Inflammatory macrophage treated with lipopolysaccharide for 4 hours (primary cell): ENCODE data around the gene ULK1.
A peak's percentile ranks its signal among the peaks of the same experiment; 100 is the strongest.
"Not testable (repeated sequence)": the region's sequence is repeated elsewhere in the genome, so short reads cannot be mapped to it uniquely, and the experiment has no call there.

Experiments
- DNase-seq: peaks from one replicate; pipeline ENCODE4 v3.0.0-alpha.2; 2020

Gene ULK1

DNA sequence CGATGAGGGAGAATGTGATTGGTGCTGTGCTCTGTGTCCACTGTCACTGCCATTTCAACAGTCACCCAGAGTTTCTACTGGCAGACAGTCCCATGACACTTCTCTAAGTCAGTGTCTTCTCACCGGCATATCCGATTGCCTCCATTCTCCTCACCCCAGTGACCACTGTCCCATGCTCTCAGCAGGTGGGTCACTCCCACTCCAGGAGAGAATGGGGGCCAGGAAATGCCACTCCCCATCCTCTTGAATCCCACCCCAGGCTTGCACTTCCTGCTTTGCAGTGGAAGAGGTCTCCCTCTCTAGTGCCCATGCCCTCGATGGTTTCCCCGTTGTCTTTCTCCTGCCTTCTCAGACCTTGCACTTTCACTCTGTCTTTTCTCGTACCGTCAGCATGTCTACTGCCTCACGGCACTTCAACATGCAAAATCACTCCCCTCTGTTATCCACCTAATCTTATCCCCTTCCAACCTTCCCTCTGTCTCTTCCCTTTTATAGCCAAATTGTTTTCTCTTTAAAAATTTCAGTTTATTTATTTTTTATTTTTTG, 53.1 kb downstream of the ULK1 start:
- no peak for DNase-seq

DNA sequence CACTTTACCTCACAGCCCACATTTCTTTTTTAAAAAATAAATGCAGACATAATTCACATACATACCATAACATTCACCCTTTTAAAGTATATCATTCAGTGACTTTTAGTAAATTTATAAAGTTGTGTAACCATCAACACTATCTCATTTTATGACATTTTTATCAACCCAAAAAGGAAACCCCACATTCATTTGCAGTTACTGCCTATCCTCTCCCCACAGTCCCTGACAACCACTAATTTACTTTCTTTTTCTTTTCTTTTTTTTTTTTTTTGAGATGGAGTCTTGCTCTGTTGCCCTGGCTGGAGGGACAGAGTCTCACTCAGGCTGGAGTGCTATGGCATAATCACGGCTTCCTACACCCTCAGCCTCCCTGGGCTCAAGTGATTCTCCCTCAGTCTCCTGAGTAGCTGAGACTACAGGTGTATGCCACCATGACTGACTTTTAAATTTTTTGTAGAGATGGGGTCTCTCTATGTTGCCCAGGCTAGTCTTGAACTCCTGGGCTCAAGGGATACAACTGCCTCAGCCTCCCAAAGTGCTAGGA, 53.8 kb downstream of the ULK1 start:
- no peak for DNase-seq

DNA sequence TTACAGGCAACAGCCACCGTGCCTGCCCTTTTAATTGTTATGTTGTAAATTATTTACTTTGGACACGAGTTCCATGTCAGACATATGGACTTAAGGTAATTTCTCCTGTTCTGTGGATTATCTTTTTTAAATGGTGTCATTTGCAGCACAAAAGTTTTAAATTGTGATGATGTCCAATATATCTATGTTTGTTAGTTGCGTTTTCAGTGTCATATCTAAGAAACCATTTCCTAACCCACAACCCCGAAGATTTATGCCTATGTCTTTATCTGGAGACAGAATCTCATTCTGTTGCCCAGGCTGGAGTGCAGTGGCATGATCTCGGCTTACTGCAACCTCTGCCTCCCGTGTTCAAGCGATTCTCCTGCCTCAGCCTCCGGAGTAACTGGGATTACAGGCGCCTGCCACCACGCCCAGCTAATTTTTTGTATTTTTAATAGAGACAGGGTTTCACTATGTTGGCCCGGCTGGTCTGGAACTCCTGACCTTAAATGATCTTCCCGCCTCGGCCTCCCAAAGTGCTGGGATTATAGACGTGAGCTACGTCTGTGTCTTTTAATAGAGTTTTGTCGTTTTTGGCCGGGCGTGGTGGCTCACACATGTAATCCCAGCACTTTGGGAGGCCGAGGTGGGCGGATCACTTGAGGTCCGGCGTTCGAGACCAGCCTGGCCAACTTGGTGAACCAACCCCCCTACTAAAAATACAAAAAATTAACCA, 54.5 kb downstream of the ULK1 start:
- not testable (repeated sequence) for DNase-seq

DNA sequence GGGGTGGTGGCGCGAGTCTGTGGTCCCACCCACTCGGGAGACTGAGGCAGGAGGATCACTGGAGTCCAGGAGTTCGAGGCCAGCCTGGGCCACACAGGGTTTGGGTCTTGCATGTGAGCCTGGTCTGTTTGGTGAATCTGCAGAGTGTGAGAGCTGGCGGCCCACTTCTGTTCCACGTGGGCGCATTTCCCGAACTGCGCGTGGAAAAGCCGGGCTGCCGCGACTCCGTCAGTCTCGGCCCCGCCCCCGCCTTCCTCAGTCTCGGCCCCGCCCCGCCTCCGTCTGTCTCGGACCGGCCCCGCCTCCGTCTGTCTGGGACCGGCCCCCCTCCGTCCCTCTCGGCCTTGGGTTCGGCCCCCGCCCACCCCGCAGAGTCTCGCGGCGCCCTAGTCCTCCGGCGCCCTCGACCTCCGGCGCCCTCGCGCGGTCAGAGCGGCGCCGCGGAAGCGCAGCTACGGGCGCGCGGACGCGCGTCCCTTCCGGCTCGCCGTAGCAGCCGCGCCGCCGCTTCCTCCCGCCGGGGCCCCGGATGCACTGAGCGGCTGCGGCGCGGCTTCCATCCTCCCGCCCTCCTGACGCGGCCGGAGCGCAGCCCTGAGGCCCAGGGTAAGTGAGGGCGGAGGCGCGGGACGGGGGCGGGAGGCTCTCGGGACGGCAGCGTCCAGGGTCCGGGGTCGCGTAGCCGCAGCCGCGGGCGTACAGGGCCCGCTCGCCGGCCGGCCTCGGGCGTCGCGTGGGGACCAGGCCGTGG, 55.2 kb downstream of the ULK1 start, which contains the start of gene EP400:
Gene EP400 (plus strand): TSS at position 512 of the 751 bp plus-strand sequence. CDS start 10,678 bp downstream, outside the sequence.
- peak; percentile 97 for DNase-seq

DNA sequence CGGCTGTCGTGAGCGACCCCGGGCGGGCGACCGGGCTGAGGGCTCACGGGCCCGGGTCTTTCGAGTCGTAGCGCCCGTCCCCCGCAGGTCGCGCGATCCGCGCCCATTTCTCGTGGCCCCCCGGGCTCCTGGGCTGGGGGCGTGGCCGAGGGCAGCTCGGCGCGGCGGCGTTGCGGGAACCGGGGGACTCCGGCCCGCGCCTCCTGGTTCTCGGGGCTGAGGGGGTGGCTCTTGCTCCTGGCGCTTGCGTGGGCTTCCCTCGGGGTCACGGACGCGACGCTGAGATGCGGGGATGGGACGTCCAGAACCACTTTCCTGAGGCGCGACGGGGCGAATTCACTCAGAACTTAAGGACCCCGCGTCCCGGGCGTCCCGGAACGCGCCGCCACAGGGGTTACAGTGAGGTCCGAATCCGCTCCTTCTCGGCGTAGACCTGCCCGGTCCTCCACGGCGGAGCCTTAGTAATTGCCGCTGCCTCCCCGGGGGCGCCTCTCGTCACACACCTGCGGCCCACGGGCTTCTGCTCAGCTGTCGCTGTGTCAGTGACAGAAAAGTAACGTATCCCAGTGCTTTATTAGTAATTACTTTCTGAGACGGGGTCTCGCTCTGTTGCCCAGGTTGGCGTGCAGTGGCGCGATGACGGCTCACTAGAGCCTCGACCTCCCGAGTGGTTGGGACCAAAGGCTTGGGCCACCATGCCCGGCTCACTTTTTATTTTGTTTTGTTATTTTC, 55.9 kb downstream of the ULK1 start:
- DNase-seq: no peak

DNA sequence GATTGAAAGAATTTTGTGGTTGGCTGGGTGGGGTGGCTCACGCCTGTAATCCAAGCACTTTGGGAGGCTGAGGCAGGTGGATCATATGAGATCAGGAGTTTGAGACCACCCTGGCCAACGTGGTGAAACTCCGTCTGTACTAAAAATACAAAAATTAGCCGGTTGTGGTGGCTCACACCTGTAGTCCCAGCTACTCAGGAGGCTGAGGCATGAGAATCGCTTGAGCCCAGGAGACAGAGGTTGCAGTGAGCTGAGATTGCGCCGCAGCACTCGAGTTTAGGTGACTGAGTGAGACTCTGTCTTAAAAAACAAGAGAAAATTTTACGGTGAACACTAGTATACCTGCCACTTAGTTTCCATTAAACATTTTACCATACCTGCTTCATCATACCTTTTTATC, 59.4 kb downstream of the ULK1 start:
- not testable (repeated sequence) for DNase-seq

DNA sequence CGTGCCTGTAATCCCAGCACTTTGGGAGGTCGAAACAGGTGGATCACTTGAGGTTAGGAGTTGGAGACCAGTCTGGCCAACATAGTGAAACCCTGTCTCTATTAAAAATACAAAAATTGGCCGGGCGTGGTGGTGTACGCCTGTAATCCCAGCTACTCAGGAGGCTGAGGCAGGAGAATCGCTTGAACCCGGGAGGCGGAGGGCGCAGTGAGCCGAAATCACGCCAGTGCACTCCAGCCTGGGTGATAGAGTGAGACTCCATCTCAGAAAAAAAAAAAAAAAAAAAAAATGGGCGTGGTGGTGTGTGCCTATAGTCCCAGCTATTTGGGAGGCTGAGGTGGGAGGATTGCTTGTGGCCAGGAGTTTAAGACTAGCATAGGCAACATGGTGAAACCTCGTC, 60.0 kb downstream of the ULK1 start:
- DNase-seq: not testable (repeated sequence)

DNA sequence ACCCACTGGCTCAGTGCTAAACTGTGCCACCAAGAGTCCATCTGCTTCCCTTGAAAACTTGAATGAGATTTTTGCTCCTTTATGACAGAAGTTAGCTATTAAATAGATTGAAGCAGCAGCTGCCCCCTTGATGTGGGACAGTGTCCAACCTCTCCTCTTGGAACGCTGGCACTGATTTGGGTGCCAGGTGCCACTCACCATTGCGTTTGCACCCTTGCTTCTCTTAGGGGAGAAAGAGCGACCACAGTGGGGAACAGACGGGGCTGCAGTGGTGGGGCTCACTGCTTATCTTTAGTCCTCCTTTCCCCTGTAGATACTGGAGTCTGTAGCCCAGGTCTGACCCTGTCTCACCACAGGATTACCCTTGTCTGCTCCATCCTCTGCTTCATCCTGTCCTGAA, 64.7 kb downstream of the ULK1 start:
- no peak for DNase-seq

DNA sequence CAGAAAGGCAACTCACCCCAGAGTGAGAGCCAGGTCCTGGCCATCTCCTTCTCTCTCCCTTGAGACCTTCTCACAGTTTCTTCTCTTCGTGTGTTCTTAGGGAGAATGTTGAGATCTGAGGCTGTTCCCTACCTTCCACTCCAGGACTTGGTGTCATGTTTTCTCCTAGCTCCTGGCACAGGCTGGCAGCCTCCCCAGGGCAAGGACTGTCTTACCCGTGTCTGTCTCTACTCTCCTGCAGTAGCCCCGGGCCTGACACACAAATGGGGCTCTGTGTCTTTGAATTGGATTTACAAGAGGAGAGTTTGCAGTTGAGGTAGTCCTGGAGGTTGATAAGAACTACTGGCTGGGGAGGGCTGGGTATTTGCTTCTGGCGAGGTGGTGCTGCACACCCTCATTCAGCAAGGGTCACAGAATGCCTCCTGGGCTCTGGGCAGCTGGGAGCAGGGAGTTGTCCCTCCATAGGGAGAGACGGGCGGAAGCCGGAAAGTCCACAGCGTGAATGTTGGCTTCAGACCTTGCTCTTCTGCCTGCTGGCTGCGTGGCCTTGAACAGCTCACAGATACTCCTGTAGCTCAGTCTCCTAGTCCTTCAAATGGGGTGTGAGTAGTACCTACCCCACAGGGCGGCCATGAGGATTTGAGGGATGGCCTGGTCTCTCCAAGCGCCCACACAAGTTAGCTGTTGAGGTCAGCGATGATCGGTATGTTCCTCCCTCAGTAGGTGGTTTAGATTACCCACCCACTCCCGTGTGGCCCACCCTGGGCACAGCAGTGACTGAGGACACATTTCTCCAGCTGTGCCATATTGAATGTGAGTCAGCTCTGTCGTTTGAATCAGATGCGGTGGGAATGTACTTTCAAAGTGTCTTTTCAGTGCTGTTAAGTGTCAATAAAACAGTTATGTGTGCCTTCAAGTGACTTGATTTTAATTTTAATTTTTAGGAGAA, 65.5 kb downstream of the ULK1 start:
- DNase-seq: no peak

DNA sequence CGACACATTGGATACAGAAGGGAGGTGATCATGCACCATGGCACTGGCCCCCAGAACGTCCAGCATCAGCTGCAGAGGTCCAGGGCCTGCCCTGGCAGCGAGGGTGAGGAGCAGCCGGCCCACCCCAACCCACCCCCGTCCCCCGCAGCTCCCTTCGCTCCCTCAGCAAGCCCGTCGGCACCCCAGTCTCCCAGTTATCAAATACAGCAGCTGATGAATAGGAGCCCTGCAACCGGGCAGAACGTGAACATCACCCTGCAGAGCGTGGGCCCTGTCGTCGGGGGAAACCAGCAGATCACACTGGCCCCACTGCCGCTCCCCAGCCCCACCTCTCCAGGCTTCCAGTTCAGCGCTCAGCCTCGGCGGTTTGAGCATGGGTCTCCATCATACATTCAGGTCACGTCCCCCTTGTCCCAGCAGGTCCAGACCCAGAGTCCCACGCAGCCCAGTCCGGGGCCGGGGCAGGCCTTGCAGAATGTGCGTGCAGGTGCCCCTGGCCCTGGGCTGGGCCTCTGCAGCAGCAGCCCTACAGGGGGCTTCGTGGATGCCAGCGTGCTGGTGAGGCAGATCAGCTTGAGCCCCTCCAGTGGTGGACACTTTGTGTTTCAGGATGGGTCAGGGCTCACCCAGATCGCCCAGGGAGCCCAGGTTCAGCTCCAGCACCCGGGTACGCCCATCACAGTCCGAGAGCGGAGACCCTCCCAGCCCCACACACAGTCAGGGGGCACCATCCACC, 66.3 kb downstream of the ULK1 start:
- DNase-seq: not testable (repeated sequence)

DNA sequence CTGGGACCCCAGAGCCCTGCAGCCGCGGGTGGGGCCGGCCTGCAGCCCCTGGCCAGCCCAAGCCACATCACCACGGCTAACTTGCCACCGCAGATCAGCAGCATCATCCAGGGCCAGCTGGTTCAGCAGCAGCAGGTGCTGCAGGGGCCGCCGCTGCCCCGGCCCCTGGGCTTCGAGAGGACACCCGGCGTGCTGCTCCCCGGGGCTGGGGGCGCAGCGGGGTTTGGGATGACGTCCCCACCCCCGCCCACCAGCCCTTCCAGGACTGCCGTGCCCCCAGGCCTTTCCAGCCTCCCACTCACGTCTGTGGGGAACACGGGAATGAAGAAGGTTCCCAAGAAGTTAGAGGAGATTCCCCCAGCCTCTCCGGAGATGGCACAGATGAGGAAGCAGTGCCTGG, 66.9 kb downstream of the ULK1 start:
- DNase-seq: not testable (repeated sequence)

DNA sequence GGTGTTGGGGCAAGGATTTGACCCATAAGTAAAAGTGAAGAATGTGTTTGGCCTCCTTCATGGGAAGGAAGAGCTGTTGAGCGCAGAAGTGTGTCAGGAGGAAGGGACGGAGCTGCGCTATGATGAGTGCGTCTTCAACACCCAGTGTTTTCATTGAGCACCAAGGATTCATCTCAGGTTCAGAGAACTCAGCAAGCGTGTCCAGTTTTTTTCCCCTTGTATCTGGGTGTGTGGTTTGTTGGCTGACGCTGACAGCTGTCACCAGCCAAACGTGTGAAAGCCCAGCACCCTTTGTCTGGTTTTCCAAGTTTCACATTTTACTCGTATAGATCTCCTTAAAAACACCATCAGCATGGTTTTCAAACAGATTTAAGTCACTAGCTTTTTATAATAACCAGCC, 67.6 kb downstream of the ULK1 start:
- DNase-seq: no peak

DNA sequence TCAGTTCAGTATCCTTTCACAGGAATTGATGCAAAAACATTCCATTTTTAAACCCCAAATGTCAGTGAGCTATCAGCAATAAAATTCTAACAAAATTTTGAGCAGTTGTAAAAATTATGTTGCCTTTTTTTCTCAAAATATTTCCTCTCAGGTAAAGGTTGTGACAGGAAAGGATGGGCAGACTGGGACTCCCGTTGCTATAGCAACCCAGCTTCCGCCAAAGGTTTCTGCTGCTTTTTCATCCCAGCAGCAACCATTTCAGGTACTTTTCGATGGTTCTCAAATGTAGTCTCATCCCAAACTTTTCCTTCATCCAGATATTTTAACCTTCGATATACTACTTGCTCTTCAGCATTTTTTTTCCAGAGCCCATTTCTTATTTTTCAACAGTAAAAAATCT, 69.0 kb downstream of the ULK1 start:
- DNase-seq: no peak

DNA sequence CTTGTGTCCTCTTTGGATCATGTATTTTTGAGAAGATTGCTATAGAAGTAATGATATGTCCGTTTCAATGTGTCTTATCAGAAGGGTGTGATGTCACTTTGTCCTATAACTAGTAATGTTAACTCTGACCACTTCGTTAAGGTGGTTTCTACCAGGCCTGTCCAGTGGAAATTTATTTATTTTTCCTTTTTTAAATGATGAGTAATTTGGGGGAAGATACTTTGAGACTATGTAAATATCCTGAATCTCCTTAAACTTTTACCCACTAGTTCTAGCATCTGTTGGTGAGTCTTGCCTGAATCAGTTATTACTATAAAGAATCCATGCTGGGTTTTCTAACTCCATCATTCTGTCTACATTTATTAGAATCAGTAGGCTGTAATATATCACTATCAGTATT, 70.7 kb downstream of the ULK1 start:
- no peak for DNase-seq

DNA sequence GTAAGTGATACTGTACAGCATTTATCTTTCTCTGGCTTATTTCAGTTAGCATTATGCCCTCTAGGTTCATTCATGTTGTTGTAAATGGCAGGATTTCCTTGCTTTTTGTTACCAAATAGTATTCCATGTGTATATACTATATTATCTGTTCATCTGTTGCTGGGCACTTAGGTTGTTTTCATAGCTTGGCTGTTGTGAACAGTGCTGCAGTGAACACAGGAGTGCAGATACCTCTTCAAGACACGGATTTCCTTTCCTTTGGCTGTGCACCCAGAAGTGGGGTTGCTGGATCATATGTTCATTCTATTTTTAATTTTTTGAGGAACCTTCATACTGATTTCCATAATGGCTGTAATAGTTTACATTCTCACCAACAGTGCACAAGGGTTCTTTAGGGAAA, 76.8 kb downstream of the ULK1 start:
- peak; percentile 11 for DNase-seq
